ENCODE results near the gene PLTP.
"Not testable (repeated sequence)": the region's sequence is repeated elsewhere in the genome, so short reads cannot be mapped to it uniquely, and the experiment has no call there.

Gene PLTP

DNA sequence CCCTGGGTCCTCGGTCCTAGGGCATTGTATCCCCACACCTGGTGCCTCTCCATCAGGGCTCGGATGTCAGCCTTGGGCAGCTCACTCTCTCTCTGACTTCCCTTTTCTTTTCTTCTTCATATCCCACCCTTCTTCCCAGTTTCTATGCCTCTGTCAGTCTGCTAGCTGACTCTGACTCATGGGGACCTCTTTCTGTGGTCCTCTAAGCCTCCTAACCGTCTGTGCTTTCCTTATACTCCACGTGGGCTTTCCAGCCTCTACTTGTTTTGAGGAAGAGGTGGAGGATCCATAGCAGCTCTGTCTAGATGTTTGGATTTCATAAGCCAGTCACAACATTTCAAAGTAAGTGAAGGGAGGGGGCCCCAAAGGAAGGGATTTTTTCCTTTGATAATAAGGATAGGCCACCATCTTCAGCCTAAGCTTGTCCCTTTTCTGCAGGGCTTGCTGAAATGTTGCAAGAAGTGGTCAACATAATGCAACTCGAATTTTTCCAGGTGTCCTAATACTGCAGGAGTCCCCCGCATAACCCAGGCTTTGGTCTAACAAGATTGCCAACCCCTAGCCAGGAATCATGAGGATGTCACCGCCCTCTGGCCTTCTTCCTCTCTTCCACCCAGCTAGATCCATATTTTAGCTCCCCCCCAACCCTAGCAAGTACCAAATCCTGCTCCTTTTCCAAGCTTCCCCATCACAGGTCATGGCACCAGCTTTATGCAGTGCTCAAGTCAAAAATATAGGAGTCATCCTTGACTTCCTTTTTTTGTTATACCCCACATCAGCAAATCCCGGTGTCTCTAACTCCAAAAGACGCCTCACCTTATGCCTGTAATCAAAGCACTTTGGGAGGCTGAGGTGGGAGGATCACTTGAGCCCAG, 8.7 kb upstream of the PLTP start:
- no peak for DNase-seq (ENCODE audit: low read depth in 2 of 2)

DNA sequence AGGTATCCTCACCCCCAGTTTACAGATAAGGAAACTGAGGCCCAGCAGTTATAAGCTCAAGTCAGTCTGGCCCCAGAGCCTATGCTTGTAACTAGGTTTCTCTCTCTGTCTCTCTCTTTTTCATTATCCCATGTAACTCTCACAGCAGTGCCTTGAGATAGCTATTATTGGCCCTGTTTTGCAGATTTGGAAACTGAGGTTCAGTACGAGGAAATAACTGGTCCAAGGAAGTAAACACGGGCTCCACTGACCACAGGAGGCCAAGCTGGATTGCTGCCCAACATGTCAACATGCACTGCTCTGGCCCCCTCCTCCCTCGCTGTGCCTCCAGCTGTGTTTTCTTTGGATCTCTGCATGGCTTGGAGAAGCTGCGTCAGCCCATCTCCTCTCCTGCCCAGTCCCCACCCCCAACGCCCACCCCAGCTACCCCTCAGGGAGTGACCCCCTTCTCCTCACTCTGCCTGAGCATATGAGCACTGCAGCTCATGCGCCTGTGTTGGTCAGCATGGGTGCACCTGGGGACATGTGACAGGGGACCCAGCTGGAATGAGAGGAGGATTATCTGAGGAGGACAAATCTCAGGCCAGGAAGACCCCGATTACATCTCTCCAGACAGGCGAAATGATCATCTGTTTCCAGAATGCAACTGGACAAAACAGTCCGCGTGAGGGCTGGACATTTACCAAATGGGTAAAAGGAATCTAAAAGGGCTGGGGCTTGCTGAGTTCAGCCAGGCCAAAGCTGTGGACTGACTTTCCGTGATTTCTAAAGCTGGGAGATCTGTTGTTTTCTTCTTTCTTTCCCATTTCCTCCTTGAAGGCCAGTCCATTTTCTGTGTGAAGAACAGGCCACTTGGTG, 7.8 kb upstream of the PLTP start:
- no peak for DNase-seq (ENCODE audit: low read depth in 2 of 2)

DNA sequence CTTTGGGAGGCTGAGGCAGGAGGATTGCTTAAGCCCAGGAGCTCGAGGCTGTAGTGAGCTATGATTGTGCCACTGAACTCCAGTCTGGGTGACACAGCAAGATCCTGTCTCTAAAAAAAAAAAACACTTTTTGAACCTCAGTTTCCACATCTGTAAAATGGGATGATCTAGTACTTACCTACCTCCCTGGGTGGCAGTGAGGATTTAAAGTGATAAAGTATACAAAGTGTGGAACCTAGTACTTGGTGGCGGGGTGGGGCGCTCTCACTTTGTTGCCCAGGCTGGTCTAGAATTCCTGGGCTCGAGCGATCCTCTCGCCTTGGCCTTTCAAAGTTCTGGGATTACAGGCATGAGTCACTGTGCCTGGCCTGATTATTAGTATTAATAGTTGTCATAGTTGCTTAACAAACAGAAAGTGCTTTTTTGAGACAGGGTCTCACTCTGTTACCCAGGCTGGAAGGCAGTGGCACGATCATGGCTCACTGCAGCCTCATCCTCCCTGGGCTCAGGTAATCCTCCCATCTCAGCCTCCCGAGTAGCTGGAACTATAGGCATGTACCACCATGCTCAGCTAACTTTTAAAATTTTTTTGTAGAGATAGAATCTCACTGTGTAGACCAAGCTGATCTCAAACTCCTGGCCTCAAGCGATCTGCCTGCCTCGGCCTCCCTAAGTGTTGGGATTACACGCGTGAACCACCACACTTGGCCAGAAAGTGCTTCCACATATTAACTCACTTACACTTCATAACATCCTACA, 7.0 kb upstream of the PLTP start:
- no peak for DNase-seq (ENCODE audit: low read depth in 2 of 2)

DNA sequence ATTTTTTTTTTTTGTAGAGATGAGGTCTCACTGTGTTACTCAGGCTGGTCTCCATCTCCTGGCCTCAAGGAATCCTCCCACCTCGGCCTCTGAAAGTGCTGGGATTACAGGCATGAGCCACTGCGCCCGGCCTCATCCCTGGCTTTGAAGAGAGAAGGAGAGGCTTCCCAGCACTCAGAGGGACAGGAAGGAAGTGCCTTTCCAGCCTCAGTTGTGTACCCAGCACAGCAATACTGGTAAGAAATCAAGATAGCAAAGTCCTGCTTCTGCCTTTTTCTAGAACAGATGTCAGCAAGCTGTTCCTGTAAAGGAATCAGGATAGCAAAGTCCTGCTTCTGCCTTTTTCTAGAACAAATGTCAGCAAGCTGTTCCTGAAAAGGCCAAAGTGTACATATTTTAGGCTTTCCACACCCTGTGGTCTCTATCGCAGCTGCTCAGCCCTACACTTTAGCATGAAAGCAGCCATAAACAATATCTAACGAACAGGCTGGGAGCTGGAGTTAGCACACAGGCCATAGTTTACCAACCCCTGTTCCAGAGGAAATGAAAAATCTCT, 6.3 kb upstream of the PLTP start:
- DNase-seq (ENCODE audit: low read depth in 2 of 2): no peak

DNA sequence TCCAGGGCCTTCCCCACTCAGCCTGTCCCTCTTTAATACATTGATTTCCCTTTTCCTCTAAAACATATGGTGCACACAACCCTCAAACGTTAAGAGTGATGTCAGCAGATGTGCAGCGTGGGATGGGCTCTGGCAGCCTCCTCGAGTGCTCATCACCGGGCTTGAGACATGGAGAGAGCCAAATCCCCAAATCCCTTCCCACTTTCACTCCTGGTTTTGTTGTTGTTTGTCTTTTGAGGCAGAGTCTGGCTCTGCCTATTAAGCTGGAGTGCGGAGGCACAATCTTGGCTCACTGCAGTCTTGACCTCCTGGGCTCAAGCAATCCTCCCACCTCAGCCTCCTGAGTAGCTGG, 5.8 kb upstream of the PLTP start:
- no peak for DNase-seq (ENCODE audit: low read depth in 2 of 2)

DNA sequence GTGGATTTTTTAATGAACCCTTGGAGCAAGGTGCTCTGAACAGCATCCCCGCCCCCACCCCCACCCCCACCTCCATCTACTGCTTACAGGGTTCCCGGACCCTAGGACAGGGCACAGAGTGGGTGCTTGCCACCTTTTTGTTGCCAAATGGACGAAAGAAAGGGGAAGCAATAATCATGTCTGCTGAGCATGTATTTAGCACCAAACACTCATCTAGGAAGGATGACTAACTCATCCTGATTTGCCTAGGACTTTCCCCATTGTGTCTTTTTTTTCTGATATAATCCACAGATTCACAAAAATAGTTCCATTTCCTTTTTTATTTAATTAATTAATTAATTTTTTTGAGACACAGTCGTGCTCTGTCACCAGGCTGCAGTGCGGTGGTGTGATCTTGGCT, 1.2 kb upstream of the PLTP start:
- DNase-seq (ENCODE audit: low read depth in 2 of 2): no peak

DNA sequence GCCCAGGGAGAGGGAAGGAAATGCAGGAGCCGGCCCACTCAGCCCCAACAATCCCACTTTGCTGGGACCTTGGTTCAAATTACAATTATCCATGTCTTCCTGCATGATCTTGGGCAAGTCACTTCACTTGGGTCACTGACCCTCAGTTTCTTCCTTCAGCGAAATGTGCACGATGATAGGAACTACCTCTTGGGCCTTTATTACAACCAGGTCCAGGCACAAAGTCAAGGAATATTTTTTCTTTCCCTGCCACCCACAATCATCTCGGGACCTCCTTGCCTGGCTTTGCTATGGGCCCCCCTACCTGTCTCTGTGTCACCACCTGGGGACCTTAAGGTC, 358 bp upstream of the PLTP start:
- no peak for DNase-seq (ENCODE audit: low read depth in 2 of 2)

DNA sequence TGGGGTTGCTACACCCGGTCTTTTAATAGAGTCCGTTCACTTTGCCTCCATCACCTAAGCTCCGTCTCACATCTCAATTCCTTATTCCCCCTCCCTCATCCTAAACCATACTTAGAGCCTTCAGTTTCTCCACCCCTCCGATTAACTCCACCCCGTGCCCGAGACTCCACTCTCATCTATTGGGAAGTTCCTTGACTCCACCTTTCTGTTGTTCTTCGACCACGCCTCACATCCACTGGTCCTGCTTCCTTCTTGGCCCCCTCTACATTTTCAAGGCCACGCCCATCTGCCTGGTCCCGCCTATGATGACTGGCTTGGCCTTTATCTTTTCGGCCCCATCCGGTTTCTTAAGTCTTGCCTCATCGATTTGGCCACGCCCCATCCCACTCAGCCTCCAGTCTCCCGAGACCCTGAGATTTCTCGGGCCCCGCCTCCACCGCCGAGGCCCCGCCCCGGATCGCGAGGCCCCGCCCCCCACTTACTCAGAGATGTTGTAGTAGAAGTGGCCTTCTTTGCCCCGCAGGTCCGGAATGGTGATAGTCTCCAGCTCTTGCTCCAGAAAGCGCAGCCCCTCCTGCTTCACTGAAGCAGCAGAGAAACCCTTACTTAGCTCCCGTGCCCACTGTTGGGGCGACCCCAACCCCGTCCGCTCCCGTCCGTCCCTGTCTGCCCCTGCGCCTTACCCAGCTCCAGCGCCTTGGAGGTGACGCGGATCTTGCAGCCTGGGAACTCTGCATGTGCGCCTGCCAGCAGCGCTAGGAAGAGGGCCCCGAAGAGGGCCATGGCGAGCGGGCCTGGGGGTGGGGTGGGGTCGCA, 1.1 kb downstream of the PLTP start:
- DNase-seq (ENCODE audit: low read depth in 2 of 2): peak; percentile 93 to 97

DNA sequence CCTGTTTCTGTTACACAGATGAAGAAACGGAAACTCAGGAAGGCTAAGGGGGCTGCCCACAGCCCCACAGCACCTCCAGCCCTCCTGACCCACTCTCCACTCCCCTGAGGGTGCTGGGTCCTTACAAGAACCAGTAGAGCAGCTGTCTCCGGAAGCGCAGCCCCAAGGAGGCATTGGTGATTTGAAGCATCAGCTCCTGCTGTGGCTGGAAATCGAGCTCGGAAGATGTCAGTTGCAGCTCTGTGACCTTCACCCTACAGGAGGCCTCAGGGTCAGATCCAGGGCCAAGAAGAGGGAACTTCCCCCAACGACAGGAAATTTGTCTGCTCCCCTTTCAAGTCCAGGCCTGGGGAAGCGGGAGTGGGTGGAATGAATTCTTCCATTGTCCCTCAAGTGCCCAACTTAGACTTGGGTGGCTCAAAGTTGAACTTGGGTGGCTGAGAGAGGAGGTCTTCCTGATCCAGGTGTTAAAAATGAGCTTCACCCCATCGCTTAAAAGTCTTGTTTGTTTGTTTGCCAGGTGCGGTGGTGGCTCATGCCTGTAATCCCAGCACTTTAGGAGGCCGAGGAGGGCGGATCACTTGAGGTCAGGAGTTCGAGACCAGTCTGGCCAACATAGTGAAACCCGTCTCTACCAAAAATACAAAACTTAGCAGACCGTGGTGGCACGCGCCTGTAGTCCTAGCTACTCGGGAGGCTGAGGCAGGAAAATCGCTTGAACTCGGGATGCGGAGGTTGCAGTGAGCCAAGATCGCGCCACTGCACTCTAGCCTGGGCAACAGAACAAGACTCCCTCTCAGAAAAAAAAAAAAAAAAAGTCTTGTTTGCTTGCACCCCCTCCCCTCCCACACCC, 1.9 kb downstream of the PLTP start:
- no peak for DNase-seq (ENCODE audit: low read depth in 2 of 2)

DNA sequence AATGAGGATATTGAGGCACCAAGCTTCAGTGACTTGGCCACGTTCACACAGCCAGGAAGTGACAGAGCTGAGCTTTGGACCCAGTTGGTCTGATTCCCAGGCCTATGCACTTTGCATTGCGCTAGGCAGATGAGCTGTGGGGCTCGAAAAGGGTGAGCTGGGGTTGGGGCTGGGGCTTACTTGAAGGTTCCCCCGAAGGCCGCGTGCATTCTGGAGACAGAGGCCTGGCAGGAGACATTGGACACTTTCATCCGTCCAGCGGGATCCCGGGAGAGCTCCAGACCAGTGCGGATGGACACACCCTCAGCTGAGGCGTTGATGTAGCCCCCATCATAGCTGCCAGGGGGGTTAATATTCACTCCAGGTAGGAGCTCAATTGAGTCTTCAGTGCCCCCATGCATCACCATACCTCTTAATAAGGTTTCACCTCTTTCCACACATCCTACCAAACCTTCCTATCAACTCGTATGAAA, 2.6 kb downstream of the PLTP start:
- no peak for DNase-seq (ENCODE audit: low read depth in 2 of 2)

DNA sequence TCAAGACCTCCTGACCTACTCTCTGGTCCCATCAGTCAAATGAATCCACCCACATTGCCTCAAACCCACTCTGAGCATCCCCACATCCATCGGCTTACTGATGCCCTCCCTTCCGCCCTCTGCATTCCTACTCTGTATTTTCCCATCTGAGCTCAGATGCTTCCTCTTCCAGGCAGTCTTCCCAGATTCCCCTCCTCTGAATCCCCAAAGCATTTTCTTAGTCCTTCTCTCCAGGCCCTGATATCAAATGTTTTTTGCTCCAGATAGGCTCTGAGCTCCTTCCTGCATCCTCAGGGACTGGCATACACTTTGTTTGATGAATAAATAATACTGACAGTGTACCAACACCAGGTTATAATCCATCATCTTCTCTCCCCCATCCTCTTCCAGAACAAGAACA, 3.9 kb downstream of the PLTP start:
- no peak for DNase-seq (ENCODE audit: low read depth in 2 of 2)

DNA sequence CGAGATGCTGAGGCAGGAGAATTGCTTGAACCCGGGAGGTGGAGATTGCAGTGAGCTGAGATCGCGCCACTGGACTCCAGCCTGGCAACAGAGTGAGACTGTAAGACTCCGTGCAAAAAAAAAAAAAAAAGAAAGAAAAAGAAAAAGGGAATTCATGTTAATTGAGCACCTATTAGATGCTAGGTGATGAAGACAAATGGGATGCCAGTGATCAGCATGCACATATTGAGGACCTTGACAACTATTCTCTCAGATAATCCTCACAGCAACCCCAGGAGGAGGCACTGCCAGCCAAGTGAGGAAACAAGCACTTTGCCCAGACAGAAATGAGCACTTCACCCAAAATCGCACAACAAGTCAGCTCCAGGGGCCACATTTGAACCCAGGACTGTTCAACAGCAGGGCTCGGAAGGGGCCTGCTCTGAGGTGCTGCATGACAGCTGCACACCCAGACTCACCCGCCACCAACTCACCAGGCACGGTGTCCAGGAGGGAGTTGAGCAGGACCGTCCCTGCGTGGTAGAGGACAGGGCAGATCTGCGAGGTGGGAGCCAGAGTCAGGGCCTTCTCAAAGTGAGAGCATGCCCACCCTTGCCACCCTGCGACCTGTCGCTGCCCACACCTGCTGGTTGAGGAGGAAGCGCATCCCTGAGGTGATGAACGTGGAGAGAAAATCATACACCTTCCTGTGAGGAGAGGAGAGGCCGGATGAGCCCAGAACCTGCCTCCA, 4.6 kb downstream of the PLTP start:
- DNase-seq (ENCODE audit: low read depth in 2 of 2): no peak

DNA sequence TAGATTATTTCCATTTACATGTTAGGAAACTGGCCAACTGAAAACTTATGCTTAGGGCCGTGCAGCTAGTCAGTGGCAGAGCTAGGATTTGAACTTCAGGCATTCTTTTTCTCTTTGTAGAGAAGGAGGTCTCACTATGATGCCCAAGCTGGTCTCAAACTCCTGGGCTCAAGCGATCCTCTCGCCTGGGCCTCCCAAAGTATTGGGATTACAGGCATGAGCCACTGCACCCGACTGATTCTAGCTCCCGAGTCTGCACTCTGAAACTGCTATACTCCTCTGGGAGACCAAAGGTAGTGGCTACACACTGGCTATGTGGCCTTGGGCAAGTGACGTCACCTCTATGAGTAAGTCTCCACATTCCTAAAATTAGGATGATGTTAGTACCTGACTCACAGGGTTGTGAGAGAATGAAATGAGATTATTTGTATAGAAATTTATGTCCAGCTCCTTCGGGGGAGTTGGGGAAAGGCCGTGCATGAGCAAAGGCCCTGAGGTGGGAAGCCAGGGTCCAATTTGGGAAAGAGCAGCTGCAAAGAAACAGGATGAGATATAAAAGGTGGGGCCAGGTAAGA, 6.4 kb downstream of the PLTP start:
- no peak for DNase-seq (ENCODE audit: low read depth in 2 of 2)

DNA sequence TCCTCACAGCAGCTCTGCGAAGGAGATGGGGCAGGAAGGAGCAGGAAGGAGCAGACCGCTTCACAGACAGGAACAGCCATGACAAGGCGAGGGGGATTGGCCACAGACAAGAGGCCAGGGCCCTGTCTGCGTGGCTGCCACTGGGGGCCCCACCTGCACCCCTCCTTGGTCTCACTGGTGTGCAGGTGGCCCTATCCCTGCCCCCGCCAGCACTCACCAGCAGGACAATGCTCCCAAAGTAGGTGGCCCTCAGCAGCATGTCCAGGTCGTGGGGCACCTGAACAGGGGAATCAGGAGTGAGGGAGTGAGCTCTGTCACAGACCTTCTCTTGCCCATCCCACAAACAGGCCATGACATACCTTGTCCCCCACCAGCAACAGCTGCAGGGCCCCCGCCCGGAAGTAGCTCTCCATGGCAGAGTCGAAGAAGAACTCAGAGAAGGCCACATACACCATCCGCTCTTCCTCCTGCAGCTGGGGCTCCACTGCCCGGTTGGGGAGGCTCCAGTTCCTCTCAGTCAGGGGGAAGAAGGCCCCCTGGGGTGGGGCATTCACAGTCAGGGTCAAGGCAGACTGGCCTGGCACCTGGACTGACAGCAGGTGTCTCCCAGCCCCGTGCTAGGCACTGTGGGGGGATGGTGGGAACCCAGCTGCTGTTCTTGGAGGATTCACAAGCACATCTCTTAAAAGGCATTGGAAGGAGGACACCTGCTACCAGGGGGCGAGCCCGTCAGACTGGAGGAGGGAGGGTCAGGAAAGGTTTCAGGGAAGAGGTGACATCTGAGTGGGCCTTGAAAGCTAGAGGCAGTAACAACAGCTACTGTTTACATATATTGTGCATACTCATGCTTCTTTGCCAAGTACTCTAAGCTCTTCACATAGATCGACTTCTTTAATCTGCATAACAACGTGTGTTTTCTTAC, 7.1 kb downstream of the PLTP start:
- DNase-seq (ENCODE audit: low read depth in 2 of 2): no peak

DNA sequence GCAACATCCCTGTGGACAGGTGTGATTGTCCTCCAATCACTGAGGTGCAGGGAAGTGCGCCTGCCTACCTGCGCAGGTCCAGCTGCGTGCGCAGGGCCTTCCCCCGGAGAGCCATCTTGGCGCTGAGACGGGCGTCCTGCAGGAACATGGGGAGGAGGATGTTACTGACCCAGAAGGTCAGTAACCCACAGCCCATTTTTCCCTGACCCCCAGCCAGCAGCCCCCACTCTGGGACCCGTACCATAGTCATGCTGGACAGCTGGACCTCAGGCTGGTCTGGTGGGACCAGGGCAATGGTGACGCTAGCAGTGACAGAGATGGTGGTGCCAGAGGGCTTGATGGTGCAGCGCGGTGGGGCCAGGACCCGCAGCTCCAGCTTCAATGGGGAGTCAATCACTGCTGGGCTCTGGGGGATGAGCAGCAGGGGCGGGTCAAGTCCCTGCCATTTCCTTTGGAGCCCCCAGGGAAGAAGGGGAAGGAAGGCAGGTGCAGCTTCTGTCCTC, 9.7 kb downstream of the PLTP start:
- DNase-seq (ENCODE audit: low read depth in 2 of 2): no peak

DNA sequence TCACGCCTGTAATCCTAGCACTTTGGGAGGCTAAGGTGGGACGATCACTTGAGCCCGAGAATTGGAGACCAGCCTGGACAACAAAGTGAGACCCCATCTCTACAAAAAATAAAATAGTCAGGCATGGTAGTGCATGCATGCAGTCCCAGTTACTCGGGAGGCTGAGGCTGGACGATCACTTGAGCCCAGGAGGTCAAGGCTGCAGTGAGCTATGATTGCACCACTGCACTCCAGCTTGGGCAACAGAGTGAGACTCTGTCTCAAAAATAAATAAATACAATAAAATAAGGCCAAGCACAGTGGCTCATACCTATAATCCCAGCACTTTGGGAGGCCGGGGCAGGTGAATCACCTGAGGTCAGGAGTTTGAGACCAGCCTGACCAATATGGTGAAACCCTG, 10.6 kb downstream of the PLTP start:
- DNase-seq (ENCODE audit: low read depth in 2 of 2): not testable (repeated sequence)

DNA sequence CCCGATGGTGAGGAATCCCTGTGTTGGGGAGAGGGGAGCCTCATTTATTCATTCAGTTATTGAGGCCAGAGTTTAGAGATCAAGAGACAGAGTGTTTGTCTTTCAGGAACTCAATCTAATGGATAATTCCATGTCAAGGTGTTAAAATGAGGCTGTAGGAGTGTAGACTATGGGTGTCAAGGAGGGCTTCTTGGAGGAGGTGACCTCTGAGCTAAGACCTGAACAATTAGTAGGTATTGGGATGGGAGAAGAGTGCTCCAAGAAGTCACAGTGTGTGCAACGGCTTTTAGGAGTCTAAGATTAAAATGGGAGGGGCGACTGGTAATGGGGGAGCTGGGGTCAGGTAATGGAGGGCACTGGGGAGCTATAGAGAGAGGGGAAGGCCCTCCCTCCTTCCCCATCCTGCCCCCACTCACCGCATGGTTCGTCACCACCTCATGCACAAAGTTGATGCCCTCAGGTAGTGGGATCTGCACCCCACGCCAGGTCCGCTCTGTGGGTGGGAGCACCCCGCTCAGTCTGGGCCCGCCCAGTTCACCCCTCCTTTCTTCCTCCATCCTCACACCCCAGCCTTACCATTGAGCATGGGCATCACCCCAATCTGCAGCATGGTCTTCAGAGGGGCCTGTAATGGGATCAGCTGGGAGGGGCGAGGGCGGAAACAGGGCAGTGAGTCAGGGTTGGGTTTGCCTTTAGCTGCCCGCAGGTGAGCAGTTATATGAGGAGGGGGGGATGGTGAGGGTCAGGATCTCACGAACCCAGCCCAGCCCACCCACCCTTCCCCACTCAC, 12.7 kb downstream of the PLTP start:
- no peak for DNase-seq (ENCODE audit: low read depth in 2 of 2)
